Muscle of back (tissue), 13 donors: ENCODE results near the gene TRIM72. TPM values are rescaled to one million over a fixed set of nuclear protein-coding genes. Genes with fewer than 3 reads are reported as not detected.
"Not testable (repeated sequence)": the region's sequence is repeated elsewhere in the genome, so short reads cannot be mapped to it uniquely, and the experiment has no call there.

ENCODE experiments used
- DNase-seq, 3 donors: peaks; one replicate each; pipeline versions ENCODE4 v3.0.0 to v3.0.0-alpha.2; 2013
- long read RNA-seq, 9 donors: transcript quantifications; one replicate each; lab custom pipeline, GENCODE V29; 2026
- polyA plus RNA-seq, 10 donors: library from polyadenylated mRNA; unstranded; fragments of 120-200 nt; gene quantifications; one replicate each; pipeline ENCODE4 v1.2.1, GENCODE V29; 2013; ENCODE audit not compliant: insufficient read length in 10 of 10

TRIM72 gene
- polyA plus RNA-seq, result 10 to 100 TPM; 36.2 to 79.4 (median 64.6) TPM
- long read RNA-seq, donor 1, full-length matches to known transcripts, result 9 of 18 reads
- long read RNA-seq, donor 1, partial matches to known transcripts, result 9 of 18 reads
- long read RNA-seq, donor 1, other reads (novel, unspliced or antisense), result 0 of 18 reads
- long read RNA-seq, donor 2, full-length matches to known transcripts, result 4 of 22 reads
- long read RNA-seq, donor 2, partial matches to known transcripts, result 18 of 22 reads
- long read RNA-seq, donor 2, other reads (novel, unspliced or antisense), result 0 of 22 reads
- long read RNA-seq, donor 3, result 0 reads
- long read RNA-seq, donor 4, full-length matches to known transcripts, result 7 of 7 reads
- long read RNA-seq, donor 4, partial matches to known transcripts, result 0 of 7 reads
- long read RNA-seq, donor 4, other reads (novel, unspliced or antisense), result 0 of 7 reads
- long read RNA-seq, donor 5, full-length matches to known transcripts, result 9 of 14 reads
- long read RNA-seq, donor 5, partial matches to known transcripts, result 5 of 14 reads
- long read RNA-seq, donor 5, other reads (novel, unspliced or antisense), result 0 of 14 reads
- long read RNA-seq, donor 6, full-length matches to known transcripts, result 8 of 14 reads
- long read RNA-seq, donor 6, partial matches to known transcripts, result 6 of 14 reads
- long read RNA-seq, donor 6, other reads (novel, unspliced or antisense), result 0 of 14 reads
- long read RNA-seq, donor 7, full-length matches to known transcripts, result 4 of 4 reads
- long read RNA-seq, donor 7, partial matches to known transcripts, result 0 of 4 reads
- long read RNA-seq, donor 7, other reads (novel, unspliced or antisense), result 0 of 4 reads
- long read RNA-seq, donor 8, full-length matches to known transcripts, result 1 of 18 reads
- long read RNA-seq, donor 8, partial matches to known transcripts, result 17 of 18 reads
- long read RNA-seq, donor 8, other reads (novel, unspliced or antisense), result 0 of 18 reads
- long read RNA-seq, donor 9, full-length matches to known transcripts, result 2 of 2 reads
- long read RNA-seq, donor 9, partial matches to known transcripts, result 0 of 2 reads
- long read RNA-seq, donor 9, other reads (novel, unspliced or antisense), result 0 of 2 reads

- peak; percentile 76 to 83 (median 78) for DNase-seq
Observed at GRCh38 chr16:31213877-31214707, at the start of gene TRIM72. TRIM72 (plus strand) TSS chr16:31214119; CDS start chr16:31214739, 620 bp downstream.

GRCh38 chr16:31167315-31167714 lies 46.6 kb upstream of the TRIM72 start:
- no peak for DNase-seq

- no peak for DNase-seq
Observed at GRCh38 chr16:31168848-31169247, 45.1 kb upstream of the TRIM72 start.

- not testable (repeated sequence) for DNase-seq
Observed at GRCh38 chr16:31170048-31170447, 43.9 kb upstream of the TRIM72 start.

GRCh38 chr16:31177136-31177535 lies 36.8 kb upstream of the TRIM72 start:
- no peak for DNase-seq

- no peak for DNase-seq
Observed at GRCh38 chr16:31179219-31179746, 34.6 kb upstream of the TRIM72 start.

GRCh38 chr16:31179747-31180459 lies 34.0 kb upstream of the TRIM72 start, which contains the start of gene FUS:
FUS (plus strand) TSS chr16:31180139; CDS start chr16:31180215, 76 bp downstream.
- peak; percentile 92 to 98 (median 98) for DNase-seq

- DNase-seq, result peak in 1 of 3 donors; percentile 63
Observed at GRCh38 chr16:31181102-31181830, 32.7 kb upstream of the TRIM72 start.

- no peak for DNase-seq
Observed at GRCh38 chr16:31182391-31182790, 31.5 kb upstream of the TRIM72 start.

- DNase-seq, result no peak
Observed at GRCh38 chr16:31183432-31184428, 30.2 kb upstream of the TRIM72 start.

GRCh38 chr16:31184888-31185287 lies 29.0 kb upstream of the TRIM72 start:
- DNase-seq, result no peak

- DNase-seq, result no peak
Observed at GRCh38 chr16:31185339-31185738, 28.6 kb upstream of the TRIM72 start.

- no peak for DNase-seq
Observed at GRCh38 chr16:31186176-31186575, 27.7 kb upstream of the TRIM72 start.

GRCh38 chr16:31186930-31187807 lies 26.8 kb upstream of the TRIM72 start:
- DNase-seq, result no peak

- no peak for DNase-seq
Observed at GRCh38 chr16:31187808-31188189, 26.1 kb upstream of the TRIM72 start.

GRCh38 chr16:31188450-31189411 lies 25.2 kb upstream of the TRIM72 start:
- no peak for DNase-seq
